CD4-positive, alpha-beta T cell (primary cell): ENCODE results near the gene IRX6. TPM values are rescaled to one million over a fixed set of nuclear protein-coding genes. Genes with fewer than 3 reads are reported as not detected.

ENCODE experiments used
- ATAC-seq: fragments of 200-7000 bp; cut with Tn5 transposase; one replicate; pipeline ENCODE4 v1.10.0; 2022; ENCODE audit warnings: mild to moderate bottlenecking; ENCODE audit not compliant: poor library complexity
- CTCF ChIA-PET: fragments of 350-600 bp; sonication (Branson Sonifier 250); formaldehyde crosslinking; loops from one replicate; lab custom pipeline; 2021; ENCODE audit warnings: antibody characterized with exemption, inconsistent platforms; lab: Charles Lee
- POLR2A ChIA-PET: fragments of 350-600 bp; sonication (Branson Sonifier 250); formaldehyde crosslinking; loops from one replicate; lab custom pipeline; 2021; ENCODE audit warnings: antibody characterized with exemption, inconsistent platforms; lab: Charles Lee
- DNase-seq, 14 experiments: peaks; one replicate each; pipeline ENCODE4 v3.0.0-alpha.2; 2013 to 2020; ENCODE audit warnings: mixed read lengths in 2 of 14
- H3K27ac ChIP-seq, 2 donors: one replicate each; pipeline versions ENCODE4 v1.5.1 to v1.7.0; 2013; ENCODE audit warnings: low read length in 2 of 2, low read depth in 1 of 2, mild to moderate bottlenecking in 1 of 2
- H3K27me3 ChIP-seq, 2 experiments: 1 replicate in 1 of 2; 2 replicates in 1 of 2; pipeline versions ENCODE4 v1.6.1 to v1.7.0; 2013; ENCODE audit warnings: low read length in 2 of 2, control low read depth in 1 of 2, mild to moderate bottlenecking in 1 of 2, moderate library complexity in 1 of 2; ENCODE audit not compliant: insufficient read depth in 2 of 2, control insufficient read depth in 1 of 2
- H3K36me3 ChIP-seq: one replicate; pipeline ENCODE4 v1.6.1; 2013; ENCODE audit warnings: low read length, control low read depth; ENCODE audit not compliant: insufficient read depth
- H3K4me1 ChIP-seq: one replicate; pipeline ENCODE4 v1.6.1; 2013; ENCODE audit warnings: low read length, control low read depth; ENCODE audit not compliant: insufficient read depth
- H3K4me3 ChIP-seq: one replicate; pipeline ENCODE4 v1.5.1; 2013; ENCODE audit warnings: mild to moderate bottlenecking, low read length, moderate library complexity
- H3K9me3 ChIP-seq, 2 experiments: 1 replicate in 1 of 2; 2 replicates in 1 of 2; pipeline versions ENCODE4 v1.6.1 to v1.7.0; 2013; ENCODE audit warnings: low read length in 2 of 2, mild to moderate bottlenecking in 2 of 2, control low read depth in 1 of 2, moderate library complexity in 1 of 2; ENCODE audit not compliant: control insufficient read depth in 1 of 2, insufficient read depth in 1 of 2
- H3K27ac Mint-ChIP-seq: one replicate; pipeline ENCODE4 v1.8.0; 2020; ENCODE audit warnings: mixed read lengths
- H3K27me3 Mint-ChIP-seq: one replicate; pipeline ENCODE4 v1.8.0; 2021; ENCODE audit warnings: mixed read lengths
- H3K36me3 Mint-ChIP-seq: one replicate; pipeline ENCODE4 v1.8.0; 2021; ENCODE audit warnings: low read depth, mixed read lengths
- H3K4me1 Mint-ChIP-seq: one replicate; pipeline ENCODE4 v1.8.0; 2021; ENCODE audit warnings: low read depth, mixed read lengths
- H3K4me3 Mint-ChIP-seq: one replicate; pipeline ENCODE4 v1.8.0; 2020; ENCODE audit warnings: mild to moderate bottlenecking, mixed read lengths
- H3K9me3 Mint-ChIP-seq: one replicate; pipeline ENCODE4 v1.8.0; 2020; ENCODE audit warnings: mixed read lengths
- intact Hi-C, 2 experiments: fragments of 100-400 bp; cut with DNase I in 1 of 2; cut with micrococcal nuclease in 1 of 2; formaldehyde crosslinking; loops; one replicate each; pipeline versions ENCODE4 v1.15.1 to v1.9.0; 2023 to 2025; cut with DNase I, micrococcal nuclease
- total RNA-seq, 174 experiments: library from RNA in 2 of 174; stranded (reverse) in 2 of 174; gene quantifications; one replicate each; pipeline ENCODE4 v1.2.3 and lab custom pipeline; 2021 to 2026
- TF ChIP-seq, protein P1 (sequence below): fragments of 200-600 bp; IDR thresholded peaks from one replicate; pipeline ENCODE4 v1.8.0; 2022; ENCODE audit warnings: antibody characterized with exemption, mild to moderate bottlenecking

Gene IRX6
- total RNA-seq, 2 experiments from 2014 or later = not detected

DNA sequence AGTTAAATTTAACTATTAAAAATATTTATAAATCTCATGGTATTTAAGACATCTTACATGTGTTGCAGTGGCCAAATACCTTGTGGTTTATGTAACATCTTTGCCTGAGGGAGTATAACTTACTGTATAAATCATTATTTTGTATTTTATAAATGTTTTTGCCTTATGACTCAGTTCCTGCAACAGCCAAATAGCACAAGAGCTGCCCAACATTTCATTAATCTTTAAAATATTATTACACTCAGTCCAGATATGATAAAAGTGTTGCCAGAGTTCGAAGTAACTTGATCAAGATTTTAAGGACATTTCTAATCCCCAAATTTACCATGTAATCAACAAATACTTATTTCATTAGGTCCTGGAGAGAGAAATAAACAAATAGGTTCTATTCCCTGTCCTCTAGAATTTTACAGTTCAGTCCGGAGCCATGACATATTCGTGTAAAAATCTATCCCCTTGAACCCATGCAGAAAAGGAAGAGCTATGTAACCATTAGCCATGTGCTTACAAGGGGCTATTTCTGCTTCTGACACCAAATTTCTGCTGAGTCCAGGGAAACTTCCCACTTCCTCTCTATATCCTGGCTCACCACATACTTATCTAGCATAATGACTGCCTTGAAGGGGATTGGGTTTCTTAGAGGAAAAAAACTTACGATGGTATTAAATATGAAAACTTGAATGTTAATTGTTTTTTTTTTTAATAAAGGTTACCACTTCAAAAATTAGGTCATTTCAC, 44.0 kb downstream of the IRX6 start:
- Mint-ChIP-seq H3K4me1 (peaks cover 9% of the 10 kb centered on the region), H3K27me3 (peaks cover 50% of the 10 kb centered on the region), H3K27ac (no peak overlapping the region), H3K9me3 (no peaks in the 10 kb centered on the region), H3K36me3 (no peaks in the 10 kb centered on the region), H3K4me3 (no peak overlapping the region)
- Histone ChIP-seq H3K4me1 (no peaks in the 10 kb centered on the region), H3K27me3 (peaks cover 3 to 42% of the 10 kb centered on the region in 2 experiments), H3K4me3 (no peak overlapping the region), H3K27ac (no peak overlapping the region), H3K36me3 (no peaks in the 10 kb centered on the region), H3K9me3 (peaks cover 0 to 5% of the 10 kb centered on the region in 2 experiments)
- intact Hi-C loops = no loop called here
- ChIA-PET POLR2A (no interaction called here), CTCF (no interaction called here)
- DNase-seq (no peak), ATAC-seq (no peak)
- TF ChIP-seq, protein P1, sequence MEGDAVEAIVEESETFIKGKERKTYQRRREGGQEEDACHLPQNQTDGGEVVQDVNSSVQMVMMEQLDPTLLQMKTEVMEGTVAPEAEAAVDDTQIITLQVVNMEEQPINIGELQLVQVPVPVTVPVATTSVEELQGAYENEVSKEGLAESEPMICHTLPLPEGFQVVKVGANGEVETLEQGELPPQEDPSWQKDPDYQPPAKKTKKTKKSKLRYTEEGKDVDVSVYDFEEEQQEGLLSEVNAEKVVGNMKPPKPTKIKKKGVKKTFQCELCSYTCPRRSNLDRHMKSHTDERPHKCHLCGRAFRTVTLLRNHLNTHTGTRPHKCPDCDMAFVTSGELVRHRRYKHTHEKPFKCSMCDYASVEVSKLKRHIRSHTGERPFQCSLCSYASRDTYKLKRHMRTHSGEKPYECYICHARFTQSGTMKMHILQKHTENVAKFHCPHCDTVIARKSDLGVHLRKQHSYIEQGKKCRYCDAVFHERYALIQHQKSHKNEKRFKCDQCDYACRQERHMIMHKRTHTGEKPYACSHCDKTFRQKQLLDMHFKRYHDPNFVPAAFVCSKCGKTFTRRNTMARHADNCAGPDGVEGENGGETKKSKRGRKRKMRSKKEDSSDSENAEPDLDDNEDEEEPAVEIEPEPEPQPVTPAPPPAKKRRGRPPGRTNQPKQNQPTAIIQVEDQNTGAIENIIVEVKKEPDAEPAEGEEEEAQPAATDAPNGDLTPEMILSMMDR = no peak

DNA sequence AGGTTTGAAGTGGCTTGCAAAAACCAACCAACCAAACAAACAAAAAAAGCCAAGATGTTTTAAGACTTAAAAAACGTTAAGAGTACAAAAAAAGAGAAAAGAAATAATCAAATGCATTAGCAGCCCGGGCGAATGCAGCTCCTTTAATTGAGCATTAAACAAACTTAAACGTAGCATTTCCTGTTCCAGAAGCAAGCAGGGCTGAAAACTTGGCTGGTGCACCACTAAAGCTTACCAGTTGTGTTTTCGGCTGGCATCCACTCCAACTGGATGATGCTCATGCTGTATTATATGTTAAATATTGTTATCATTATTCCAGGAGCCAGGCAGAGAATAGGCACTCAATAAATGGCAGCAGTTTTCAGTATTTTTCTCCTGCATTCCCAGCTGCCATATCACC, 45.1 kb downstream of the IRX6 start:
- ATAC-seq (no peak), DNase-seq (no peak)
- Mint-ChIP-seq H3K27ac (no peak overlapping the region), H3K9me3 (no peaks in the 10 kb centered on the region), H3K27me3 (peaks cover 59% of the 10 kb centered on the region), H3K4me1 (peaks cover 9% of the 10 kb centered on the region), H3K36me3 (no peaks in the 10 kb centered on the region), H3K4me3 (no peak overlapping the region)
- intact Hi-C loops = no loop called here
- Histone ChIP-seq H3K36me3 (no peaks in the 10 kb centered on the region), H3K27me3 (peaks cover 3 to 46% of the 10 kb centered on the region in 2 experiments), H3K27ac (no peak overlapping the region), H3K4me1 (no peaks in the 10 kb centered on the region), H3K4me3 (no peak overlapping the region), H3K9me3 (peaks cover 0 to 5% of the 10 kb centered on the region in 2 experiments)
- CTCF ChIA-PET = no interaction called here
- TF ChIP-seq, protein P1 = no peak
- POLR2A ChIA-PET = no interaction called here

DNA sequence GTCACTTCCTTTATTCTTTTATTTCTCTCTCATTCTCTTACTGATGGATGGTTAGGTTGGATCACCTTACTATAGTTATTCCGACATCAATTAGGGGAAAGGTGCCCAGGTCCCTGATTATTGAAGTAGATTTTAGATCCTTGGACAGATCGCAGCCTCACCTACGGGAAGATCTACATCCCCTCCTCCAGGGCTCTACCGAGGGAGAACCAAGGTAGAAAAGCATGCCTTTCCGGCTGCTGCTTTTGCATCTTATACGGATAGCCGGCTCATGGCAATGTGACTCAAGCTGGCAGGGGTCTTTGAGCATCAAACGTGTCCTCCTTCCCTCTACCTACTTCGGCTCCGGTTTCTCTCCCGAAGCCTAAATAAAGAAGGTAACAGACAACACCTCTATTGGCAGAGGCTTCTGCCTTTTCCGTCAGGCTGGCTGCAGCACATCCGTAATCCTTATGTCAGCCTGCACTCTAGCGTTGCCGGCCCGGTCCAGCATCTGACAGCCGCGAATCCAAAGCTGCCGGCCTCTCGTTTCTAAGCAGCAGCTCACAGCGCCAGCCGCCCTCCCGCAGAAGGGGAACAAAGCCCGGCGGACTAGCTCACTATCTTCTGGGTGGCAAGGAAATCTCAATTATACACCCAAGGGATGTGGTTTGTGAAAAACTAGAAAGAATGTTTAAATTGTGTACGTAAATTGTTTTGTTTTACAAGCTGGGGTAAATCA, 46.9 kb downstream of the IRX6 start:
- H3K27ac Mint-ChIP-seq = no peak overlapping the region
- H3K4me3 ChIP-seq = no peak overlapping the region
- H3K9me3 ChIP-seq = peaks cover 0 to 5% of the 10 kb centered on the region in 2 experiments
- CTCF ChIA-PET = no interaction called here
- peaks cover 63% of the 10 kb centered on the region for H3K27me3 Mint-ChIP-seq
- DNase-seq (peak in 1 of 14 experiments; percentile 2), ATAC-seq (no peak)
- H3K36me3 Mint-ChIP-seq = no peaks in the 10 kb centered on the region
- H3K4me1 ChIP-seq = no peaks in the 10 kb centered on the region
- intact Hi-C loops = no loop called here
- H3K4me1 Mint-ChIP-seq = peaks cover 9% of the 10 kb centered on the region
- H3K9me3 Mint-ChIP-seq = no peaks in the 10 kb centered on the region
- TF ChIP-seq, protein P1 = no peak
- POLR2A ChIA-PET = no interaction called here
- no peaks in the 10 kb centered on the region for H3K36me3 ChIP-seq
- H3K27ac ChIP-seq = no peak overlapping the region
- H3K4me3 Mint-ChIP-seq = no peak overlapping the region
- H3K27me3 ChIP-seq = peaks cover 0 to 37% of the 10 kb centered on the region in 2 experiments
